ENCODE results near the gene HS6ST3. TPM values are rescaled to one million over a fixed set of nuclear protein-coding genes. Genes with fewer than 3 reads are reported as not detected.

The HS6ST3 gene
- total RNA-seq, 1 experiment from 2014 or later, result not detected

- Mint-ChIP-seq H3K4me3 (ENCODE audit: unreplicated experiment) (no peak overlapping the region), H3K27ac (ENCODE audit: unreplicated experiment) (no peak overlapping the region), H3K36me3 (ENCODE audit: insufficient read depth, unreplicated experiment) (no peaks in the 10 kb centered on the region), H3K27me3 (ENCODE audit: insufficient read depth, unreplicated experiment) (no peaks in the 10 kb centered on the region), H3K9me3 (ENCODE audit: unreplicated experiment) (no peaks in the 10 kb centered on the region), H3K4me1 (ENCODE audit: low read depth, unreplicated experiment) (no peaks in the 10 kb centered on the region)
- H3K4me1 ChIP-seq, result no peaks in the 10 kb centered on the region
- no peaks in the 10 kb centered on the region for H3K9me3 ChIP-seq
- no peak overlapping the region for H3K4me3 ChIP-seq (ENCODE audit: low read depth, low read length)
- BruUV-seq (replicated peaks), result no TSS peak
- H3K27me3 ChIP-seq (replicated peaks; ENCODE audit: control insufficient read depth, insufficient read depth, low read length), result no peaks in the 10 kb centered on the region
- TF ChIP-seq CTCF (IDR thresholded peaks at IDR 0.05; ENCODE audit: insufficient read depth in 1 of 2, low read depth in 1 of 2, low read length in 1 of 2, severe bottlenecking in 1 of 2, unreplicated experiment in 1 of 2), result no peak
- POLR2A ChIA-PET, result no interaction called here
- no peaks in the 10 kb centered on the region for H3K36me3 ChIP-seq (ENCODE audit: control insufficient read depth, insufficient read depth, low read length)
- CTCF ChIA-PET, result no interaction called here
- intact Hi-C loops (cut with micrococcal nuclease; ENCODE audit: unreplicated experiment), result no loop called here
- no peak for DNase-seq
These were observed 560.5 kb downstream of the HS6ST3 start for GRCh38 chr13:96650301-96650886.

DNA sequence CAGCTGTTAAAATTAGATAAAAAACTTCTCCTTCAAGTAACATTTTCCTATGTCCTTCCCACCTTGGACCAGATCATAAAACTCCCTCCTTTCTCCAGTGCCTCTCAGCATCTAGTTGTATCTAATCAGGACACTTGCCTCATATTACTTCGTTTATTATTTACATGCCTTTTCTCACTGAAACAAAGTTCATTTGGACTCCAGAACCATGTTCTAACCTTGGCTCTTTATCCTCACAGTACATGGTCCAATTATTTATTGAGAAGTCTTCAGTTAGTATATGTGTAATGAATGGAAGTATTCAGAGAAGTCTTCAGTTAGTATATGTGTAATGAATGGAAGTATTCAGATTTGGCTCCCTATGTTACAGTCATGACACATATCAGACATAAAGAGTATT lies 561.7 kb downstream of the HS6ST3 start:
- no TSS peak for BruUV-seq (replicated peaks)
- Mint-ChIP-seq H3K27ac (ENCODE audit: unreplicated experiment) (no peak overlapping the region), H3K27me3 (ENCODE audit: insufficient read depth, unreplicated experiment) (no peaks in the 10 kb centered on the region), H3K4me3 (ENCODE audit: unreplicated experiment) (no peak overlapping the region), H3K36me3 (ENCODE audit: insufficient read depth, unreplicated experiment) (no peaks in the 10 kb centered on the region), H3K4me1 (ENCODE audit: low read depth, unreplicated experiment) (no peaks in the 10 kb centered on the region), H3K9me3 (ENCODE audit: unreplicated experiment) (no peaks in the 10 kb centered on the region)
- H3K4me1 ChIP-seq, result no peaks in the 10 kb centered on the region
- DNase-seq, result no peak
- H3K27me3 ChIP-seq (replicated peaks; ENCODE audit: control insufficient read depth, insufficient read depth, low read length), result no peaks in the 10 kb centered on the region
- intact Hi-C loops (cut with micrococcal nuclease; ENCODE audit: unreplicated experiment), result no loop called here
- TF ChIP-seq CTCF (IDR thresholded peaks at IDR 0.05; ENCODE audit: insufficient read depth in 1 of 2, low read depth in 1 of 2, low read length in 1 of 2, severe bottlenecking in 1 of 2, unreplicated experiment in 1 of 2), result no peak
- CTCF ChIA-PET, result no interaction called here
- POLR2A ChIA-PET, result no interaction called here
- H3K4me3 ChIP-seq (ENCODE audit: low read depth, low read length), result no peak overlapping the region
- no peaks in the 10 kb centered on the region for H3K9me3 ChIP-seq
- no peaks in the 10 kb centered on the region for H3K36me3 ChIP-seq (ENCODE audit: control insufficient read depth, insufficient read depth, low read length)

GRCh38 chr13:96652506-96652905 lies 562.6 kb downstream of the HS6ST3 start:
- DNase-seq, result no peak
- H3K36me3 Mint-ChIP-seq (ENCODE audit: insufficient read depth, unreplicated experiment), result no peaks in the 10 kb centered on the region
- intact Hi-C loops (cut with micrococcal nuclease; ENCODE audit: unreplicated experiment), result no loop called here
- H3K27ac Mint-ChIP-seq (ENCODE audit: unreplicated experiment), result no peak overlapping the region
- H3K27me3 Mint-ChIP-seq (ENCODE audit: insufficient read depth, unreplicated experiment), result no peaks in the 10 kb centered on the region
- H3K4me3 Mint-ChIP-seq (ENCODE audit: unreplicated experiment), result no peak overlapping the region
- no peaks in the 10 kb centered on the region for H3K4me1 Mint-ChIP-seq (ENCODE audit: low read depth, unreplicated experiment)
- Histone ChIP-seq H3K4me1 (no peaks in the 10 kb centered on the region), H3K4me3 (ENCODE audit: low read depth, low read length) (no peak overlapping the region), H3K9me3 (no peaks in the 10 kb centered on the region), H3K36me3 (ENCODE audit: control insufficient read depth, insufficient read depth, low read length) (no peaks in the 10 kb centered on the region), H3K27me3 (replicated peaks; ENCODE audit: control insufficient read depth, insufficient read depth, low read length) (no peaks in the 10 kb centered on the region)
- no peak for TF ChIP-seq CTCF (IDR thresholded peaks at IDR 0.05; ENCODE audit: insufficient read depth in 1 of 2, low read depth in 1 of 2, low read length in 1 of 2, severe bottlenecking in 1 of 2, unreplicated experiment in 1 of 2)
- H3K9me3 Mint-ChIP-seq (ENCODE audit: unreplicated experiment), result no peaks in the 10 kb centered on the region
- BruUV-seq (replicated peaks), result no TSS peak
- ChIA-PET POLR2A (no interaction called here), CTCF (no interaction called here)
